Measurements from ENCODE around the gene HTT.

GRCh38 chr4:3043282-3044020 is 31.0 kb upstream of the HTT start:
- TF ChIP-seq CTCF (IDR thresholded peaks at IDR 0.05; ENCODE audit: low read length) (no peak), EZH2phosphoT487 (IDR thresholded peaks at IDR 0.05; ENCODE audit: low read length) (no peak)
